Measurements from ENCODE around the gene RABEPK. TPM values are rescaled to one million over a fixed set of nuclear protein-coding genes. Genes with fewer than 3 reads are reported as not detected.

RABEPK gene
- total RNA-seq, 2 donors from 2014 or later: 7.5 to 12.1 TPM

DNA sequence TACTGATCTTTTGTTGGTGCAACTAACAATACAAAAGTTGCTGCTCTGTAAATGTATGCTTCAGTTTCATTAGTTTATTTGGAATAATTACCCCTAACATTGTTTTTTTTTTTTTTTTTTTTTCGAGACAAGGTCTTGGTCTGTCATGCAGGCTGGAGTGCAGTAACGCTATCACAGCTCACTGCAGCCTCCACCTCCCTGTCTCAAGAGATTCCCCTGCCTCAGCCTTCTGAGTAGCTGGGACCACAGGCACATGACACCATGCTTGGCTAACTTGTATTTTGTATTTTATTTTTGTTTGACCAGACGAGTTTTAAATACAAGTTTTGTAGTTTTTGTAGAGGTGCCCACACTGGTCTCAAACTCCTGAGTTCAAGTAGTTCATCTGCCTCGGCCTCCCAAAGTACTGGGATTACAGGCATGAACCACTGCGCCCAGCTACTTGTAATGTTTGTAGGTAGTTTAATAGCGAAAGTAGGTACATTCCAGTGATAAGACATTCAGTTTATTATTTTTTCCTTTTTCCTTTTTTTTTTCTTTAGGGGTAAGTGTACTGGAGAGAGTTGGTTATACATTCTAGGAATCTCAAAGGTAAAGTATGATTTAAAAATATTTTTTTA lies 68.2 kb downstream of the RABEPK start:
- H3K27me3 ChIP-seq: no peaks in the 10 kb centered on the region
- H3K36me3 ChIP-seq: no peaks in the 10 kb centered on the region
- H3K27ac ChIP-seq: no peak overlapping the region
- no peak for DNase-seq (ENCODE audit: low spot score)
- H3K4me1 ChIP-seq: peaks cover 0 to 28% of the 10 kb centered on the region in 2 donors
- TF ChIP-seq, protein P1, sequence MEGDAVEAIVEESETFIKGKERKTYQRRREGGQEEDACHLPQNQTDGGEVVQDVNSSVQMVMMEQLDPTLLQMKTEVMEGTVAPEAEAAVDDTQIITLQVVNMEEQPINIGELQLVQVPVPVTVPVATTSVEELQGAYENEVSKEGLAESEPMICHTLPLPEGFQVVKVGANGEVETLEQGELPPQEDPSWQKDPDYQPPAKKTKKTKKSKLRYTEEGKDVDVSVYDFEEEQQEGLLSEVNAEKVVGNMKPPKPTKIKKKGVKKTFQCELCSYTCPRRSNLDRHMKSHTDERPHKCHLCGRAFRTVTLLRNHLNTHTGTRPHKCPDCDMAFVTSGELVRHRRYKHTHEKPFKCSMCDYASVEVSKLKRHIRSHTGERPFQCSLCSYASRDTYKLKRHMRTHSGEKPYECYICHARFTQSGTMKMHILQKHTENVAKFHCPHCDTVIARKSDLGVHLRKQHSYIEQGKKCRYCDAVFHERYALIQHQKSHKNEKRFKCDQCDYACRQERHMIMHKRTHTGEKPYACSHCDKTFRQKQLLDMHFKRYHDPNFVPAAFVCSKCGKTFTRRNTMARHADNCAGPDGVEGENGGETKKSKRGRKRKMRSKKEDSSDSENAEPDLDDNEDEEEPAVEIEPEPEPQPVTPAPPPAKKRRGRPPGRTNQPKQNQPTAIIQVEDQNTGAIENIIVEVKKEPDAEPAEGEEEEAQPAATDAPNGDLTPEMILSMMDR (IDR thresholded peaks at IDR 0.05): no peak
- no peaks in the 10 kb centered on the region for H3K9me3 ChIP-seq
- H3K4me3 ChIP-seq: no peak overlapping the region

DNA sequence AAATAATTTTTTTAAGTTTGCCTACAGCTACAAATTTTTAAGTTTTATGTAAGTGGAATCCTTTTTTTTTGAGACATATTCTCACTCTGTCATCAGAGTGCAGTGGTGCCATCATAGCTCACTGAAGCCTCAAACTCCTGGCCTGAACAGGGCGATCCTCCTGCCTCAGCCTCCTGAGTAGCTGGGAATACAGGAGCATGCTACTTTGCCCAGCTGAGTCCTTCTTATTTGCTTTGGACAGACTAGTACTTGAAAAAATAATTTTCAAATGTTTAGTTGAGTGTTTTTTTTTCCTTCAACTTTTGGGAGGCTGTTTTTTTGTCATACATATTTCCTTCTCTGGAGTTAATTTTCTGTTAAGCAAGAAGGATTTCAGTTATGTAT lies 68.7 kb downstream of the RABEPK start:
- no peaks in the 10 kb centered on the region for H3K27me3 ChIP-seq
- H3K36me3 ChIP-seq: no peaks in the 10 kb centered on the region
- H3K4me1 ChIP-seq: peaks cover 0 to 25% of the 10 kb centered on the region in 2 donors
- no peak for DNase-seq (ENCODE audit: low spot score)
- H3K4me3 ChIP-seq: no peak overlapping the region
- no peak overlapping the region for H3K27ac ChIP-seq
- no peaks in the 10 kb centered on the region for H3K9me3 ChIP-seq
- TF ChIP-seq, protein P1 (IDR thresholded peaks at IDR 0.05): no peak

DNA sequence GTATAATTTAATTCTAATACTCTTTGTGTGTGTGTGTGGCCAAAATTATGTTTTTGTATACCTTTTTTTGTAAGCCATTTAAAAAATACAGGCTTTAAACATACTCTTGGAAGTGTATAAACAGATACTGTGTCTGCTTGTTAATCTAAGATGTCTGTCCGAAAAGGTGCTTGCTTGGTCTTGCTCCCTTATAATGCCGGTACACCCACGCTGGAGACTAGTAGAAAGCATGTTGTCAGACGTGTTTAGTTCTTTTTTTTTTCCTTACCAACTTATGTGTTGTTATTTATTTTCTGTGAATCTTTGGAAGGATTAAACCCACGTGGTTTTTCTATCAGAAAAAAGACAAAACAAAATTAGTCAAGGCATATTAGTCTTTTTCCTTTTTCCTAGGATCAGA lies 70.7 kb downstream of the RABEPK start:
- Histone ChIP-seq H3K36me3 (no peaks in the 10 kb centered on the region), H3K4me3 (no peak overlapping the region), H3K27ac (no peak overlapping the region), H3K9me3 (no peaks in the 10 kb centered on the region), H3K27me3 (no peaks in the 10 kb centered on the region), H3K4me1 (peaks cover 0 to 18% of the 10 kb centered on the region in 2 donors)
- DNase-seq (ENCODE audit: low spot score): no peak
- TF ChIP-seq, protein P1 (IDR thresholded peaks at IDR 0.05): no peak

DNA sequence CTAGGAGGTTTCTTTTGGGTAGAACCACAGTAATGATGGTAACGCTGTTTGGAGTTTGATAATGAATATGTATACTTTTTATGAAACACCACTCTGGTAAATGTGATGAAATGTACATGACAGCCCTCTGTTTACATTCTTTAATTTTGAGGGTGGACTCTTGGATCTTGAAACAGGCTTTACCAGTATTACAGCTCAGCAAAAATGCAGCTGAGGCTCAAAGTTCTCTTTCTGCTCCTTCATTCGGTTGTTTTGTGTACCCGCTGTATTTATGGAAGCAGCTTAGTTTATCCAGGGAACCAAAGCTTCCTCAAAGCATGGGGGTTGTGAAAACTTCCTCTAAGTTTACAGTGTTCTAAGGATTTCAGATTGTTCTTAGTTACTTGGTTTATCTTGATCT lies 72.4 kb downstream of the RABEPK start:
- Histone ChIP-seq H3K9me3 (no peaks in the 10 kb centered on the region), H3K4me1 (peaks cover 0 to 18% of the 10 kb centered on the region in 2 donors), H3K4me3 (no peak overlapping the region), H3K36me3 (no peaks in the 10 kb centered on the region), H3K27ac (no peak overlapping the region), H3K27me3 (no peaks in the 10 kb centered on the region)
- no peak for DNase-seq (ENCODE audit: low spot score)
- TF ChIP-seq, protein P1 (IDR thresholded peaks at IDR 0.05): no peak

DNA sequence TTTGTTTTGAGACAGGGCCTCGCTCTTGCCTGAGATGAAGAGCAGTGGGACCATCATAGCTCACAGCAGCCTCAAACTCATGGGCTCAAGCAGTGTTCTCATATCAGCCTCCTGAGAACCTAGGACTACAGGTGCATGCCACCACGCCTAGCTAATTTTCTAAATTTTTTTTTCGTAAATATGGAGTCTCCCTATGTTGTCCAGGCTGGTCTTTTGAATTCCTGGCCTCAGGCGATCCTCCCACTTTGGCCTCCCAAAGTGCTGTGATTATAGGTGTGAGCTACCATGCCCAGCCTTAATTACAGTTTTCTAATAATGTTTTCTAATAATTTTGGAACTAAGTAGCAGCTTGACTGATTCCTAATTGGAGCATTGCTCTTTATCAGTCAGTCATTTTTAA lies 76.4 kb downstream of the RABEPK start:
- TF ChIP-seq, protein P1 (IDR thresholded peaks at IDR 0.05): no peak
- Histone ChIP-seq H3K36me3 (no peaks in the 10 kb centered on the region), H3K4me3 (no peak overlapping the region), H3K27ac (no peak overlapping the region), H3K4me1 (peaks cover 0 to 6% of the 10 kb centered on the region in 2 donors), H3K27me3 (no peaks in the 10 kb centered on the region), H3K9me3 (no peaks in the 10 kb centered on the region)
- DNase-seq (ENCODE audit: low spot score): no peak

DNA sequence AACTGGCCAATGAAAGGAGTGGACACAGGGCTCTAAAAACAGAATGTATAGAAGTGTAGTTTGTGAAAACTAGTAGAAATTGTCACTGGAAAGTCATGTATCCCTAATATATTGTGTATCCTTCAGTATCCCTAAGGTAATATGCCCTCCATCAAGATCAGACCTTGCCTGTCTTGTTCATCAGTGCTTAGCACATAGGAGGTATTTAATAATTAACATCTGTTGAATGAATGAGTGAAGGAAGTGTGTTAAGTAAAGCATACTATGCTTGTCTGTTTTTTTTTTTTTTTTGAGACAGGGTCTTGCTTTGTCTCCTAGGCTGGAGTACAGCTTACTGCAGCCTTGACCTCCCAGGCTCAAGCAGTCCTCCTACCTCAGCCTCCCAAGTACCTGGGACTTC lies 77.1 kb downstream of the RABEPK start:
- Histone ChIP-seq H3K9me3 (no peaks in the 10 kb centered on the region), H3K27me3 (no peaks in the 10 kb centered on the region), H3K36me3 (no peaks in the 10 kb centered on the region), H3K4me3 (no peak overlapping the region), H3K27ac (no peak overlapping the region), H3K4me1 (peaks cover 0 to 6% of the 10 kb centered on the region in 2 donors)
- TF ChIP-seq, protein P1 (IDR thresholded peaks at IDR 0.05): no peak
- no peak for DNase-seq (ENCODE audit: low spot score)

Data from right atrium auricular region (tissue), 2 donors.